Naive thymus-derived CD4-positive, alpha-beta T cell (primary cell): ENCODE results near the gene OTP. TPM values are rescaled to one million over a fixed set of nuclear protein-coding genes. Genes with fewer than 3 reads are reported as not detected.

ENCODE experiments used
- ATAC-seq: fragments of 150-1000 bp; cut with Tn5 transposase; 2 replicates; pipeline ENCODE4 v1.10.0; 2021; ENCODE audit warnings: mild to moderate bottlenecking, moderate library complexity
- CTCF ChIA-PET: fragments of 350-600 bp; sonication (Branson Sonifier 250); formaldehyde crosslinking; loops from one replicate; lab custom pipeline; 2021; ENCODE audit warnings: antibody characterized with exemption; lab: Charles Lee
- POLR2A ChIA-PET: fragments of 350-600 bp; sonication (Branson Sonifier 250); formaldehyde crosslinking; loops from one replicate; lab custom pipeline; 2021; ENCODE audit warnings: antibody characterized with exemption, inconsistent platforms; lab: Charles Lee
- DNase-seq, 9 donors: peaks; one replicate each; pipeline versions ENCODE4 v3.0.0 to v3.0.0-alpha.2; 2020 to 2022; ENCODE audit warnings: mixed read lengths in 1 of 9
- H3K27ac ChIP-seq: one replicate; pipeline ENCODE4 v1.7.0; 2013; ENCODE audit warnings: mild to moderate bottlenecking, low read depth, low read length, moderate library complexity
- H3K27me3 ChIP-seq, 2 donors: one replicate each; pipeline ENCODE4 v1.7.0; 2013; ENCODE audit warnings: low read length in 2 of 2, mild to moderate bottlenecking in 2 of 2, moderate library complexity in 2 of 2; ENCODE audit not compliant: control insufficient read depth in 2 of 2, insufficient read depth in 2 of 2
- H3K36me3 ChIP-seq, 3 experiments: 1 replicate in 2 of 3; 2 replicates in 1 of 3; pipeline ENCODE4 v1.7.0; 2013; ENCODE audit warnings: low read length in 3 of 3, mild to moderate bottlenecking in 3 of 3, moderate library complexity in 1 of 3; ENCODE audit not compliant: insufficient read depth in 3 of 3, control insufficient read depth in 2 of 3
- H3K4me1 ChIP-seq, 2 donors: one replicate each; pipeline ENCODE4 v1.7.0; 2013; ENCODE audit warnings: low read length in 2 of 2, mild to moderate bottlenecking in 2 of 2, moderate library complexity in 1 of 2; ENCODE audit not compliant: control insufficient read depth in 2 of 2, insufficient read depth in 2 of 2
- H3K4me3 ChIP-seq: 2 replicates; pipeline ENCODE4 v1.7.0; 2013; ENCODE audit warnings: mild to moderate bottlenecking, low read length
- H3K9me3 ChIP-seq, 3 experiments: 1 replicate in 2 of 3; 2 replicates in 1 of 3; pipeline ENCODE4 v1.7.0; 2013; ENCODE audit warnings: low read length in 3 of 3; ENCODE audit not compliant: control insufficient read depth in 2 of 3
- H3K27ac Mint-ChIP-seq, 9 donors: one replicate each; pipeline ENCODE4 v1.8.0; 2020 to 2022; ENCODE audit warnings: mixed read lengths in 9 of 9, mild to moderate bottlenecking in 8 of 9, moderate library complexity in 5 of 9, inconsistent platforms in 2 of 9
- H3K27me3 Mint-ChIP-seq, 5 donors: one replicate each; pipeline ENCODE4 v1.8.0; 2021 to 2022; ENCODE audit warnings: mixed read lengths in 5 of 5, mild to moderate bottlenecking in 1 of 5
- H3K36me3 Mint-ChIP-seq, 5 donors: one replicate each; pipeline ENCODE4 v1.8.0; 2020 to 2022; ENCODE audit warnings: mixed read lengths in 5 of 5, mild to moderate bottlenecking in 3 of 5, inconsistent platforms in 1 of 5
- H3K4me1 Mint-ChIP-seq, 7 donors: one replicate each; pipeline ENCODE4 v1.8.0; 2020 to 2022; ENCODE audit warnings: mixed read lengths in 7 of 7, mild to moderate bottlenecking in 3 of 7, inconsistent platforms in 1 of 7
- H3K4me3 Mint-ChIP-seq, 10 donors: one replicate each; pipeline ENCODE4 v1.8.0; 2020 to 2022; ENCODE audit warnings: mild to moderate bottlenecking in 10 of 10, mixed read lengths in 10 of 10, moderate library complexity in 6 of 10, inconsistent platforms in 2 of 10
- H3K9me3 Mint-ChIP-seq, 11 donors: one replicate each; pipeline ENCODE4 v1.8.0; 2020 to 2022; ENCODE audit warnings: mixed read lengths in 11 of 11, mild to moderate bottlenecking in 4 of 11, inconsistent platforms in 1 of 11, moderate library complexity in 1 of 11
- intact Hi-C, 2 donors: fragments of 100-400 bp; cut with micrococcal nuclease; formaldehyde crosslinking; loops; one replicate each; pipeline ENCODE4 v1.15.1; 2023
- polyA plus RNA-seq, 2 donors: library from polyadenylated mRNA; unstranded; fragments of 300-500 nt; fragmentation: Illumina TruSeq; gene quantifications; one replicate each; pipeline ENCODE4 v1.2.3, GENCODE V29; 2021
- total RNA-seq, 6 experiments: library from RNA in 5 of 6; stranded (reverse) in 5 of 6; gene quantifications; 1 replicate in 5 of 6; 2 replicates in 1 of 6; pipeline ENCODE4 v1.2.3 and lab custom pipeline; 2021 to 2026

The OTP gene
- total and polyA plus RNA-seq, 7 experiments from 2014 or later: not detected

DNA sequence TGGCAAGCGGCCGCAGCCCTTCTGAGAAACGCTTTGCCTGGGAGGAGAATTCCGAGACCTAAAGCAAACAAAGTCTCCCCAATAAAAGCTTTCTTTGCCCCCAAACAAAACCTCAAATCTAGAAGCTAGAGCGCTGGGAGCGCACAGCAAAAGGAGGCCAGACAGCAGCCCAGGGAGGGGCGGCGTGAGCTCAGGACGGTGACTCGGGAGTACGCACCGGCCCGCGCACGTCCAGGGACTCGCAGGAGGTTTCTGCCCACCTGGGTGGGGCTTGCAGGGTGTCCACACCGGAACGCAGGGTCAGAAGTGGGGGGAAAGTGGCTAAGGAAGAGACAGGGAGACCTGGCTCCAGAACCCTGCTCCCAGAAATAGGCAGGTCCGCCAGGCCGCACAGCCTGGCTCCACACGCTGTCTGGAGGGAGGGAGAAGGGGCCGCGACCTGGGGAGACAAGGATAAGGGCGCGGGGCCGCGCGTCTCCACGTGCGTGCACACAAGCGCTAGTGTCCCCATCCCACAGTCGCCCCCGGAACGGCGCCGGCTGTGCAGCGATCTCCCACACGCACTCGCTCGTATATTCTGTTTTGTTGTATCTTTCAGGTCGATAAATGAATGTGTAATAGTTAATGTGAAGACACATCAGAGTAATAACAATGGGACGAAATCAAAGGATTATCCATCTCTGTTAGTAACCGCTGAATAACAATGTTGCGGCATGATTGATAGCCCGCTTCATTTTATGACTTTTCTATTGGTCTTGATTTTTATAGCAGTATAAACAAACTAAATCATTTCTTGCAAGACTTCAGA, 2.3 kb upstream of the OTP start:
- Mint-ChIP-seq H3K36me3 (peaks cover 0 to 19% (median 4%) of the 10 kb centered on the region in 5 donors), H3K4me1 (peaks cover 22 to 51% (median 43%) of the 10 kb centered on the region in 7 donors), H3K27ac (peak overlapping the region in 5 of 9 donors; percentile 21 to 82 (median 70)), H3K9me3 (peaks cover 0 to 62% (median 21%) of the 10 kb centered on the region in 11 donors), H3K4me3 (peak overlapping the region in 6 of 10 donors; percentile 26 to 77 (median 51)), H3K27me3 (peaks cover 83 to 93% (median 90%) of the 10 kb centered on the region in 5 donors)
- intact Hi-C loops: loop anchor here (5.0 to 10.0 kb wide), 5 partner anchors 212 to 1556 kb away; partner anchors contain the start of genes AP3B1 (in 2 of the 2) and SV2C (in 1 of the 2)
- Histone ChIP-seq H3K9me3 (peaks cover 0 to 20% (median 0%) of the 10 kb centered on the region in 3 experiments), H3K27me3 (peaks cover 46 to 82% of the 10 kb centered on the region in 2 donors), H3K36me3 (no peaks in the 10 kb centered on the region), H3K4me3 (no peak overlapping the region), H3K4me1 (peaks cover 7 to 9% of the 10 kb centered on the region in 2 donors), H3K27ac (no peak overlapping the region)
- ATAC-seq (no peak), DNase-seq (no peak)
- ChIA-PET CTCF (no interaction called here), POLR2A (no interaction called here)

DNA sequence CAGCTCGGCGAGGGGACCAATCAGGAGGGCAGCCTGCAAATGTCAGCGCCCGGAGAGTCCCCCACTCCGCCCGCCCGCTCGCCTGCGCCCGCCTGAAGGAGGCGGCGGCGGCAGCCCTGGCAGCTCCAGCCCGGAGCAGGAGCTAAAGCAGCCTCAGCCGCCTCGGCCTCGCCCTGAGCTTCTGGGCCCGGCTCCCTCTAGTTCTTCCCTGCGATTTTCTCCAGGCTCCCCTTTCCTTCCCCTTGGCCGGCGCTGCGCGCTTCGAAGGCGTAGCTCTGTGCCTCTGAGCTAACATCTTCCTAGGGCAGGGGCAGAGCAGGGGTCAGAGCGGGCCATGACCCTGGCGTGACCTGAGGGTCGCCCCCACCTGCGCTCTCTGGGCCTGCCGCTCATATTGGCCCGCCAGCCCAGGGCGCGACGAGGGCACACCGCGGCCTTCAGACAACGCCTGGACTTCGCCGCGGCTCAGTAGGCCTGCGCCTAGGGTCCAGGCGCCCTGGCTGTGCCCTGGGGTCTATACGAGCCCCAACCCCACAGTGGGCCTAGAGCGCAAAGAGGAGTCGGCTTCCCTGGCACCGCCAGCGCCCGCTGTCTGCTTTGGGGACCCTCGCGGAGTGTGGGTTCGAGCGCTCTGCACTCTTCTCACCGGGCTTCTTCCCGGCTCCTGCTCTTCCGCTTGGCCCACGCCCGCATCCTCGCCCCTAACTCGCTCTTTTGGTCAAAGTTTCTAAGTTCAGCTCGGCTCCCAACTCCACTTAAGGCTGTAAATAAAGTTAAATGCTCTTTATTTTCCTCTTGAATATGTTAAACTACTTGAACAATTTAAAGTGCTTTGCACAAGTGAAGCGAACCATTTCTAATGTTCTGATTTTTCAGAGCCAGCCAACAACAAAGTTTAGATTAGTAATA, 504 bp upstream of the OTP start:
- Mint-ChIP-seq H3K27me3 (peaks cover 77 to 89% (median 80%) of the 10 kb centered on the region in 5 donors), H3K4me3 (peak overlapping the region in 7 of 10 donors; percentile 18 to 77 (median 42)), H3K36me3 (peaks cover 0 to 18% (median 4%) of the 10 kb centered on the region in 5 donors), H3K27ac (peak overlapping the region in 3 of 9 donors; percentile 25 to 48 (median 26)), H3K4me1 (peaks cover 12 to 38% (median 30%) of the 10 kb centered on the region in 7 donors), H3K9me3 (peaks cover 0 to 63% (median 24%) of the 10 kb centered on the region in 11 donors)
- no peak overlapping the region for H3K4me3 ChIP-seq
- no peaks in the 10 kb centered on the region for H3K4me1 ChIP-seq
- H3K36me3 ChIP-seq: no peaks in the 10 kb centered on the region
- CTCF ChIA-PET: no interaction called here
- peaks cover 49 to 87% of the 10 kb centered on the region in 2 donors for H3K27me3 ChIP-seq
- ATAC-seq (no peak), DNase-seq (peak in 1 of 9 donors; percentile 8)
- intact Hi-C loops: no loop called here
- POLR2A ChIA-PET: no interaction called here
- no peak overlapping the region for H3K27ac ChIP-seq
- peaks cover 0 to 20% (median 0%) of the 10 kb centered on the region in 3 experiments for H3K9me3 ChIP-seq

DNA sequence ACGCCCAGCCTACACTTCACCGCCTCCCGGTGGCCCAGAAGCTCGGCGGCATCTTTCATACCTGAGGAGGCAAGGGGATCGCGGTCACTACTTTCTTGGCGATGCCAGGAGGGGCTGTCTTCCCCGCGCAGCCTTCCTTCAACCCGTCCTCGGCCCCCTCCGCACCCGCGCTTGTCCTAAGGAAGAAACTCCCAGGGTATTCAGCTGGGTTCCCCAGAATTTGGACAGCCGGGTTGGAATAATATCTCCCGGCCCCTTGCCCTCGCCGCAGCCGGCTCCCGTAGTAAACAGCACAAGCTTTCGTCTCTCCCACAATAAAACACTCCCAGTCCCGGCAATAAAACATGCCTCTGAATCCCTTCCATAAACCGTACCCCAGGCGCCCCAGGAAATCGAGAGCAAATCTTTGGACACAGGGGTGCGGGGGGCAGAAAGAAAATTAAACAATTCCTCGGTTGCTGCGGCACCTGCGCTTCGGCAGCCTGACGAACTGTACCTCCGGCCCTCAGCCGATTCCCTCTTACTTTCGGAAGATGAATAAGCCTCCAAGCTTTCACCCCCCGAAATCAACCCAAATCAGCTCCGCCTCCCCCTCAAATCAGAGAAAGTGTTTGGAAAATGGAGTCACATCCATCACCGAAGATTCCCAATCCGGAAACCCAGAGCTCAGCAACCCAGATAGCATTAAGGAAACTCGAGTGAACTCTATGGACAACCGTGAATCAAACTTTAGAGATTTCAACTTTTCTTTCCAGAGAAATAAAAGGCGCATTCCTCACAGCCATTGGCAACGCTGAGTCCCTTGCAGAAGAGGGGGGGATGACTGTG, 1.1 kb downstream of the OTP start:
- peaks cover 0 to 21% (median 7%) of the 10 kb centered on the region in 5 donors for H3K36me3 Mint-ChIP-seq
- Histone ChIP-seq H3K27me3 (peaks cover 54 to 86% of the 10 kb centered on the region in 2 donors), H3K4me1 (no peaks in the 10 kb centered on the region), H3K4me3 (no peak overlapping the region), H3K36me3 (no peaks in the 10 kb centered on the region), H3K9me3 (peaks cover 0 to 25% (median 0%) of the 10 kb centered on the region in 3 experiments), H3K27ac (no peak overlapping the region)
- peak in 1 of 9 donors; percentile 8 for DNase-seq
- H3K4me1 Mint-ChIP-seq: peaks cover 13 to 35% (median 29%) of the 10 kb centered on the region in 7 donors
- ChIA-PET CTCF (no interaction called here), POLR2A (no interaction called here)
- ATAC-seq: no peak
- peak overlapping the region in 6 of 9 donors; percentile 9 to 87 (median 82) for H3K27ac Mint-ChIP-seq
- H3K4me3 Mint-ChIP-seq: peak overlapping the region in 9 of 10 donors; percentile 21 to 72 (median 59)
- peaks cover 2 to 66% (median 27%) of the 10 kb centered on the region in 11 donors for H3K9me3 Mint-ChIP-seq
- intact Hi-C loops: no loop called here
- H3K27me3 Mint-ChIP-seq: peaks cover 76 to 91% (median 80%) of the 10 kb centered on the region in 5 donors

DNA sequence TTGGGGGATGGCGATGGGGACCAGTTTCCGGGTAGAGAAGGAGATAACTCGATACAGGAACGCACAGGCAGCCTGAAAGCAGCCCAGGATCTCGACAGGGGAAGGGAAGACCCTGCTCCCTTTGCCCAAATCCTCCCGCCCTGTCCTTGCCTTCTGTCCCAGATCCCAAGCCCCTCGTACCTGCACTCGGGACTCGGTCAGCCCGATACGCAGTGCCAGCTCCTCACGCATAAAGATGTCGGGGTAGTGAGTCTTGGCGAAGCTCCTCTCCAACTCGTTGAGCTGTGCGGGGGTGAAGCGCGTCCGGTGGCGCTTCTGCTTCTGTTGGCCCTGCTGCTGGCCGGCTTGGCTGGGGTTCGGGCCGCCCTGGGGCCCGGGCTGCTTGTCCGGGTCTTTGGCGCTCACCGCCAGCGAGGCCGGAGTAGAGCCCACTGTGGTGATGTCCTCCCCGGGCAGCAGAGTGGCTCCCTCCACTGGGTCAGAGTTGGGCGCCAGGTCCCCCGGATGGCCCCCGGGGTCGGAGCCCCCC, 1.8 kb downstream of the OTP start:
- Histone ChIP-seq H3K27me3 (peaks cover 54 to 89% of the 10 kb centered on the region in 2 donors), H3K27ac (no peak overlapping the region), H3K36me3 (no peaks in the 10 kb centered on the region), H3K9me3 (peaks cover 0 to 22% (median 0%) of the 10 kb centered on the region in 3 experiments), H3K4me3 (no peak overlapping the region), H3K4me1 (no peaks in the 10 kb centered on the region)
- peaks cover 2 to 61% (median 23%) of the 10 kb centered on the region in 11 donors for H3K9me3 Mint-ChIP-seq
- H3K4me3 Mint-ChIP-seq: peak overlapping the region in 1 of 10 donors; percentile 20
- no peak for ATAC-seq
- CTCF ChIA-PET: no interaction called here
- H3K27ac Mint-ChIP-seq: peak overlapping the region in 1 of 9 donors; percentile 78
- POLR2A ChIA-PET: no interaction called here
- intact Hi-C loops: no loop called here
- DNase-seq: no peak
- peaks cover 14 to 37% (median 27%) of the 10 kb centered on the region in 7 donors for H3K4me1 Mint-ChIP-seq
- peaks cover 0 to 21% (median 7%) of the 10 kb centered on the region in 5 donors for H3K36me3 Mint-ChIP-seq
- peaks cover 76 to 91% (median 80%) of the 10 kb centered on the region in 5 donors for H3K27me3 Mint-ChIP-seq

DNA sequence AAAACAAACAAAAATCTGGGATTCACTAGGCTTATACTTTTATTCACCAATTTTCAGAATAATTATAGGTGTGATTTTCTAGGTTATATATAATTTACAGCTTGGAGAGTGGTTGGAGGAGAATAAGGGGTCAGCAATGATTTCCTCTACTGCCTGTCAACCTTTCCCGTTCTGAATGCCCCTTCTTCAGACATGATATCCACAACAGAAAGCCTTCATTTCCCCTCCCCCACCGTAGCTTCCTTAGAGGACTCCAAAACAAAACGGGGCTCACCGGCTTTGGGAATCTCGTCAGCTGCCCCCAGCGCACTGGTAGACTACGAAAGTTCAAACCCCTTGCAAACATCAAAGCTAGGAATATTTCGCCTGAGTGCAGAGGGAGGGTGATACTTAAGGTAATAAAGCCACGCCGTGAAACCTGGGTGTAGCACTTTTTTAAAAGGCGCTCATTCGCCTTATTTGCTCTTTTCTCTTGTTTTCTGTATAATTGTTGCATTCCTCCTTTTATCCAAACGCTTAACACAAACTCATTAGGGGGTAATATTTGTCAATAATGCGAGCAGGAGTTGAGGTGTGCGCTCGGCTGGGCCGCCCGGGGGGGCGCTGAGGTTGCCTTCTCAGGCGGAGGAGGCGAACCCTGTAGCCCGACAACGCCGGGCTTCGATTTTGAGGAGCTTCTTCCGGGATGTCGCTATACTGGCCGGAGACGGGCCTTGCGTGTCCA, 2.4 kb downstream of the OTP start:
- H3K36me3 ChIP-seq: no peaks in the 10 kb centered on the region
- peaks cover 0 to 3% of the 10 kb centered on the region in 2 donors for H3K4me1 ChIP-seq
- intact Hi-C loops: no loop called here
- peaks cover 0 to 19% (median 7%) of the 10 kb centered on the region in 5 donors for H3K36me3 Mint-ChIP-seq
- no peak for DNase-seq
- peaks cover 49 to 89% of the 10 kb centered on the region in 2 donors for H3K27me3 ChIP-seq
- POLR2A ChIA-PET: no interaction called here
- H3K27me3 Mint-ChIP-seq: peaks cover 76 to 91% (median 80%) of the 10 kb centered on the region in 5 donors
- H3K4me3 ChIP-seq: no peak overlapping the region
- H3K4me3 Mint-ChIP-seq: no peak overlapping the region
- peak overlapping the region in 4 of 9 donors; percentile 24 to 78 (median 70) for H3K27ac Mint-ChIP-seq
- CTCF ChIA-PET: no interaction called here
- H3K9me3 ChIP-seq: peaks cover 0 to 22% (median 0%) of the 10 kb centered on the region in 3 experiments
- peaks cover 14 to 43% (median 31%) of the 10 kb centered on the region in 7 donors for H3K4me1 Mint-ChIP-seq
- H3K9me3 Mint-ChIP-seq: peaks cover 2 to 61% (median 22%) of the 10 kb centered on the region in 11 donors
- no peak for ATAC-seq
- H3K27ac ChIP-seq: no peak overlapping the region
